Measurements from ENCODE around the gene ALDH3A1.
A peak's percentile ranks its signal among the peaks of the same experiment; 100 is the strongest.

Gene ALDH3A1

DNA sequence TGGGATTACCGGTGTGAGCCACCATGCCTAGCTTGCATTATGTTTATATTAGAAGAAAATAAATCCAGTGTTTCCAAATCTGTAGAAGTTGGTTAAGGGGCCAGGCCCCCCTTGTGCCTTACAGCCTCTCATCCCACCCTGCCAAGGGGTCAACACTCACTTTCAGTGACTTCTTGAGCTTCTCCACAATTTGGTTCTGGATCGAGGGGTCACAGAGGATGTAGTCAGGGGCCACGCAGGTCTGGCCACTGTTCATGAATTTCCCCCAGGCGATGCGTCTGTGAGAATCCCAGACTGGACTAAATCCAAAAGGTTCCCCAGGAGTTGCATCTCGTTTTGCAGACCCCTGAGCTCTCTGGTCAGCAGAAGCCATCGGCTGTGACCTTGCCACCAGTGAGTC, 7.2 kb downstream of the ALDH3A1 start:
- DNase-seq (ENCODE audit: low spot score) = no peak

DNA sequence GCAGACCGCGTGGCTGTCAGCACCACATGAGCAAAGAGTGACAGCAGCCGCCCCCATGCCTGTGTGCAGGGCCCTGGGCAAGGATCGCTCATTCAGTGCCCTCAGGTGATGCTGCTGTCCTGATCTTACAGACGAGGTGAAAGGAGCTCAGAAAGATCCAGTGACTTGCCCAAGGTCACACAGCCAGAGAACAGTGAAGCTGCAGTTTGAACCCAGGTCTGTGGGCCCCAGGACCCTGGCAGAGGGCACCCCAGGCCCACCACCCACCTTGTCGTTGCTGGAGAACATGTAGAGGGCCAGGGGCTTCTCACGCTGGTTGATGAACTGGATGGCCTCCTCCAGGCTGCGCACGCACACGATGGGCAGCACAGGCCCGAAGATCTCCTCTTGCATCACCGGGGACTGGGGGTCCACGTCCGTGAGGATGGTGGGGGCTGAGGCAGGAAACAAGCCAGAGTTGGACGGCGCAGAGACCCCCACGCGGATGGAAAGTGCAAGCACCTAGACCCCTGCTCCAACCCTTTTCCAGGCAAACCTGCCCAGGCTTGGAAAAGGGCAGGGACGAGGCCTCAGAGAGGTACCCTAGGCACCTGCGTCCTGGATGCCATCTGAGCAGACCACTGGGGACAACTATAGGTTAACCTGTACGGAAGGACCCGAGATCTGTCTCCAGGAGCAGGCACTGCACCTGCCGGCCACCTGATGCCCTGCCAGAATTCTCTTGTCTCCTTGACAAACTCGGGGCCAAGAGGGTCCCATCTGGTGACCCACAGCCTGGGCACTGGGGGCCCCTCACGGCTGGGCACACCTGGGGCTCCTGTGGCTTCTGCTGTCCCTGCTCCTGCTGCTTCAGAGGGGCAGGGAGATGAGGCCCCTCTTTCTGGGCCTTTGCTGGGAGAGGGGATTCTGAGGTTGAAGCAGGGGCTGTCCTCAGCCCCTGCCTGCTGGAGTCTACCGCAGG, 8.6 kb downstream of the ALDH3A1 start:
- DNase-seq (ENCODE audit: low spot score) = no peak

DNA sequence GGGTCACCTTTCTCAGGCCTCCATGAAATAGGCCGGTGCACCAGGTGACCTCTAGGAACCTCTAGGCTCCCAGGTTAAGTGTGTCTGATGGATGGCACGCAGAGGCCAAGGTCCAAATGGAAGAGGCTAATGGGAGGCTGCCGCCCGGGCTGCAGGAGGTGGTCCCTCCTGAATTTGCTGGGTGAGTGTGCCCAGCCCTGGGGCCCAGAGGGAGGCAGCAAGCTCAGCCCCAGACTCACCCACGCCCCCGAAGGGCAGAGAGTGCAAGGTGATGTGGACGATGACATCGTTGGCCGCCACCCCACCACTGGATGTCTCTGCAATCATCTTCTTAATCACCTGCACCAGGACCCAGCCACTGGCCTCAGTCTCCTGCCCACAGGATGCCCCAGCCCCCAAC, 9.3 kb downstream of the ALDH3A1 start:
- no peak for DNase-seq (ENCODE audit: low spot score)

DNA sequence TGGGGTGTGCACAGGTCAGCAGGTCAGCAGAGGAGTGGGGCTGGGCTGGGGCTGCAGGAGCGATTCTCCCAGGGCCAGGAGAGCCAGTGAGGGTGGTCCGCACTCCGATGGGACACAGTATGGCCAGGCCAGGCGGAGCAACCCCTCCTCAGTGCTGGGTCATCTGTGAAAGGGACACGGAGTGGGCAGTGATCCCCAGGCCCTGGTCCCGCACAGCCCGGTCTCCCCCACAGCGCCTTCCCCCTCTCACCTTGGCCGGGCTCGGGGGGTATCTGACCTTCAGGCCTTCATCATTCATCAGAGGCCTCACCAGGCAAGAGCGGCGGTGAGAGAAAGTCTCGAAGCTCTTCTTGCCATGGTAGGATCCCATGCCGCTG, 10.0 kb downstream of the ALDH3A1 start:
- no peak for DNase-seq (ENCODE audit: low spot score)

DNA sequence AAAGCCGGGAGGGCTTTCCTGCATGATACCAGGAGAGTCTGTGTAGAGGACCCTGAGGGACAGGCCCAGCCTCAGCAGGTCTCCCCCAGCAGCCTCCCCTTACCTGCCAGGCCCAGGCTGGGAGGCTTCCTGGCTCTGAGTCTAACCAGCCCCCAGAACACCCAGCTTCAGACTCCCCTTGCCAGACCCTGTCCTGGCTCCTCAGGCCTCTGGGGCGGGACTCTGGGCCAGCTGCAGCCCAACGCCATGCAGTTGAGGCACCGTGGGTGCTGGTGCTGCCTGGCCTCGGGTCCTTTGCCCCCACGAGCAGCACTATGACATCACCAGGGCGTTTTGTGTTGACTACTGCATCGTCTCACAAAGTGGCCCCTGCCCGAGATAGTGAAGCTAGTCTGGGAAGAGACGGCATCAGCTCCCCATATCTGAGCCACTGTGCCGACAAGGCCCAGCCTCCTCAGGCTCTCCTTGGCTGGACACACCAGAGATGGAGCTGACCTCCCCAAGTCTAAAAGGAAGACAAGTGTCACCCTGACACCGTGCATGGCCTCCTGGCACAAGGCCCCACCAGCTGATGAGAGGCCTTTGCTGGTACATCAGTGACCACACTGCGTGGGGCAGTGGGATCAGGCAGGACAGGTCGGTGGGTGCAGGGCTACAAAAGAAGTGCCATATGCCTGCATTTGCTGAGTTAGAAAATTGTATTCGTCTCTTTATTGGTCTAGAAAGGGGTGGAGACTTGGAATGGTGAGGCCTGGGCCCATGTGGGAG, 10.6 kb downstream of the ALDH3A1 start:
- no peak for DNase-seq (ENCODE audit: low spot score)

DNA sequence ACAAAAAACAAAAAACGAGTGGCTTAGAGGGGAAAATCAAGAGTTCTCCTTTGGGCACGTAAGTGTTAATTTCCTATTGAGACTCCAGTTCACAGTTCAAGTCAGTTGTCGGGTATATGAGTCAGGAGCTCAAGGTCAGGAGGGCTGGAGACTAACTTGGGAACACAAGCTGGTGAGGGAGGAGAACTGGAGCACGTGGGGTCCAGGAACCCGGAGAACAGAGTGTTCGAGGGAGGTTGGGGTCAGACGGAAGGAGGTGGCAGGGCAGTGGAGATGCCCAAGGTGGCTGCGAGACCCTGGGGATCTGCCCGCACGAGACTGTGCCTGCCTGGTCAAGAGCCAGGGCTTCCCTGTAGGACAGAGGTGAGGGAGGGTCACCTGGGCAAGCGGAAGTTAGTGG, 12.0 kb downstream of the ALDH3A1 start:
- no peak for DNase-seq (ENCODE audit: low spot score)

DNA sequence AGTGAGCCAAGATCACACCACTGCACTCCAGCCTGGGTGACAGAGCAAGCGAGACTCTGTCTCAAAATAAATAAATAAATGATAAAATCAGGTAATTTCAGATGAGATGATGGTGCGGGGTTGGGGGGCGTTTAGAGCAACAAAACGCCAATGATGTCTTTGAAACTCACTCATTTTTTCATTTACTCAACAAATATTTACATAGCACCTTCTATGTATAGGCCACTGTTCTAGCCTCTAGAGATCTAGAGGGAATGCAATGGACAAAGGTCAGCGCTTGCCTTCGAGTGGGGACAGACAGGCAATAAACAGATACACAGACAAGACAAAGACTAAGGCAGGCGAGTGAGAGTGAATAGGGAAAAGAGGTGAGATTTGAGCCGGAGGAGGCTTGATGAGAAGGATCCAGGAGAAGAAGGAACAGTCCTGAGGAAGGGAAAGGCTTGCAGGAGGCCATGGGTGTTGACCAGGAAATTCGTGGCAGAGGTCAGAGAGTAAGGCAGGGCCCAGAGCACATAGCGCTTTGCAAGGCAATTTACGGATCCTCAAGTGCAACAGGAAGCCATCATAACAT, 14.1 kb downstream of the ALDH3A1 start:
- DNase-seq (ENCODE audit: low spot score) = no peak

DNA sequence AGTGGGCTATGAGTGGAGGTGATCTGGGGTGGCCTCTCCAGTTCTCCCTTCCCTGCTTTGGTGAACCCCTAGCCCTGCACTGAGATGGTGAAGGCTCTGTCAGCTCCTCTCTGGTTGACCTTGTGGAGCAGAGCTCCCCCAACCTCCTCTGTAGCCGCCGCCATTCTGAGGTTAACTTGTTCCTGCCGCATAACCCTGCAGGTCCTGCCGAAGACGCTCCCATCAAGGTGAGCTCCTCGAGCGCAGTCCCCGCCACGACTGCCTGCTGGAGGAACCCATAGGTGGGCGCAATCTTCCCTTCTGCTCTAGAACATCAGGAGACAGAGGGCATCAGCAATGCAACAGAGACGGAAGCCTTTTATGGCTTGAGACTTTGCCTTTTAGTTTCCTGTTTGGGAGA, 16.5 kb downstream of the ALDH3A1 start:
- no peak for DNase-seq (ENCODE audit: low spot score)

DNA sequence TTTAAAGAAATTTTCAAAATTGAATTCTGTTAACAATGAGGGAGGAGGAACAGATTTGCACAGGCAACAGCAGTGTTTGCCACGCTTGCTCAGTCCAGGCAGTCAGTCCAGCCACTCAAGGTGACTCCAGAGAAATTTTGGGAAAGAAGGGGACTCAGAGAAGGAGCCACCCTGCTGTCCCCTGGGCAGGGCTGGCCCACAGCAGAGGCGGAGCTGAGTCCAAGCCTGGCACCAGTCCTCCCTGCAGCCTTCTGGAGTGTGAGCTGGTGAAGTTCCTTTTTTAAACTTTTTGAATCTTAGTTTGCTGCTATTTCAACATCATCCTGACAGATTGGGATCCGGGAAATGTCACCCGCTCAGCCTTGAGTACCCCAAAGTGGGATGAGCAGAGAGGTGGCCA, 17.3 kb downstream of the ALDH3A1 start:
- DNase-seq (ENCODE audit: low spot score) = no peak

DNA sequence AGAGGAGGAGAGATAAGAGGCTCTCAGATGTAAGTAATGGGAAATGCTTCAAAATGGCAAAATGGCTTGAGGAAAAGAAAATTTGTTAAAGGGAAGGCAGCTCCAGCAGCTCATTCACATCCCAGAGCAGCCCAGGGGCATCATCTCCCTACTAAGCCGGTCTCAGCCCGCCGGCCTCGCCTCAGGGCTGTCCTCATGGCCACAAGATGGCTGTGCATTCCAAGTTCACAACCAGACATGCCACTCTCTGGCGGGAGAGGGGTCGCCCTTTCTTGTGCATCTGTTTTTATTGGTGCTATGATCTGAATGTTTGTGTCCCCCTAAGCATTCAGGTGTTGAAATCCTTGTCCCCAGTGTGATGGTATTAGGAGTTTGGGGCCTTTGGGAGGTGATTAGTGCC, 18.2 kb downstream of the ALDH3A1 start:
- no peak for DNase-seq (ENCODE audit: low spot score)

DNA sequence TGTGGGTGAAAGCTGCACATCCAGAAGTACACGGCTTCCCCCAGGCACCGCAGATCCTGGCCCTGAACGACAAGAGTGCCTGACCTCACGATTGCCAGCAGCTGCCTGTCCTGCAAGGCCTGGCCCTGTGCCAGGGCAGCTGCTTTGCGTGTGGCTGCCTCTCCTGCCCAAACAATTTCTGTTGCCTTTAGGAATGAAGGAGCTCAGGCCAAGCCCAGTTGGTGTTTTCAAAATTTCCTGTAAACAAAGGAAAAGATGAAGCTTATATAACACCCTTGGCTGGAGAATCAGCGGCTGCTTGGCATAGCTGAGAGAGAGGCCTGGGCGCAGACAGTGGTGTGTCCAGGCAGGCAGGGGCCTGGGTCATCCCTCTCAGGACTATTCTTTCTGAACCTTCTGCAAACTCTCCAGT, 20.0 kb downstream of the ALDH3A1 start:
- DNase-seq (ENCODE audit: low spot score) = peak; percentile 13

DNA sequence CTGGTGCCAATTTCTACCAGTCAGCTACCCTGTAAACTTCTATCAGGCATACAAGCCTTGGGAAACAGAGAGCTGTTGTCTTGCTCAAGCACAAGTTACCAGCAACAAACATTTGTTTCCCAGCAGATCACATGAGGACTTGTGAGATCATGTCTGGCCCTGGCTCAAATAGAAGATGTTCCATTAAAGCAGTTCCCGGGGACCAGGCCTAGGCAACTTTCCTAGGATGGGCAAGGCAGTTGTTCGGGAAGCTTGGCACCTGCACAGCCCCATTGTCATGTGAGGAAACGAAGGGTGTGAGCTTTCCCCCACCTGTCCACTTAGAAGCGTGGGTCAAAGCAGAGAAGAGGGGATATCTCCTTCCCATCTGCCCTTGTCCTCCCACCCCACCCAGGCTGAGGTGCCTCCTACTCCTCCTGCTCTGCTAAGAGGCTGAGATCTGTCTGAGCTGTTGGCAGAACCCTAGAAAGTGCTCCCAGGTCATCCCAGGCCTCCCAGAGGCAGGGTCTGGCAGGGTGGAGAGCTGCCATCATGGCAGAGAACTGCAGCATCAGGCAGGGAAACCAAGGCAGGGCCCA, 20.5 kb downstream of the ALDH3A1 start:
- DNase-seq (ENCODE audit: low spot score) = no peak

DNA sequence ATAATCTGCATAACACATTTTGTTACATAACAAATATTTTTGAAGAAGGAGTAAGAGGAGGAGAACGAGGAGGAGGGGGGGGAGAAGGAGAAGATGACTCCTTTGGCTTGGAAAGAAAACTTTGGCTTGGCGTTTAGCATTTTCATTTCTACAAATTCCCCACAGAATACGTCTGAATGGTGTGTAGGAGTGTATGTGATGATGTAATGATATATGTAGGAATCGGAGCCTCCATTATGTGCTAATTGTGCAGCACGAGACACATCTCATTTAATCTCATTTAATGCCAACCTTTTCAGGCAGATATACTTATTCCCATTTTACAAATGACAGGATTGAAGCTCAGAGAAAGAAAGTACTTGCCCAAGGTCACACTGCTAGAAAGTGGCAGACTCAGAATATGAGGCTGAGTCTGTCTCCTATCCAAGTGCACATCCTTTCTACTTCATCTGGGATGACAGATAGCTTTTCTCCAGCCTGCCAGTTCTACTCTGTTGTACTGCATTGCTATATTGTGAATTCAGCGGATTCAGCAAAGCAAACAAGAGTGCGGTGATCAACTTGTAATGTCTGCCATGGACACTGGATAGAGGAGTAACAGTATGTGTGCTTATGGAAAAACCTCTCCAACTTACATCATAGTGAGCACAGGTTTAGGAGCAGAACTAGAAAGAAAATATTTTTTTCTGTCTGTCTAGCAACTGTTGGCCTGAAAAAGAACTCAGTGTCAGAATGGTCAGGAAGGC, 21.3 kb downstream of the ALDH3A1 start:
- no peak for DNase-seq (ENCODE audit: low spot score)

DNA sequence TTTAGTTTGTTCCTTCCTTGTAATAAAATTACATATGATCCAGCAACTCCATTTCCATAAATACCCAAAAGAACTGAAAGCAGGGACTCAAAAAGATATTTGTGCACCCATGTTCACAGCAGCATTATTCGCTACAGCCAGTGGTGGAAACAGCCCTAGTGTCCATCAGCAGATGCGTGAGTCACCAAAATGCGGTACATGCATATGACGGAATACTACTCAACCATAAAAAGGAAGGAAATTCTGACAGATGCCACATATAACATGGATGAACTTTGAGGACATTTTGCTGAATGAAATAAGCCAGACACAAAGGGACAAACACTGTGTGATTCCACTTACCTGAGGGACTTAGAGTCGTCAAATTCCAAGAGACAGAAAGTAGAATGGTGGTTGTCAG, 22.6 kb downstream of the ALDH3A1 start:
- no peak for DNase-seq (ENCODE audit: low spot score)

DNA sequence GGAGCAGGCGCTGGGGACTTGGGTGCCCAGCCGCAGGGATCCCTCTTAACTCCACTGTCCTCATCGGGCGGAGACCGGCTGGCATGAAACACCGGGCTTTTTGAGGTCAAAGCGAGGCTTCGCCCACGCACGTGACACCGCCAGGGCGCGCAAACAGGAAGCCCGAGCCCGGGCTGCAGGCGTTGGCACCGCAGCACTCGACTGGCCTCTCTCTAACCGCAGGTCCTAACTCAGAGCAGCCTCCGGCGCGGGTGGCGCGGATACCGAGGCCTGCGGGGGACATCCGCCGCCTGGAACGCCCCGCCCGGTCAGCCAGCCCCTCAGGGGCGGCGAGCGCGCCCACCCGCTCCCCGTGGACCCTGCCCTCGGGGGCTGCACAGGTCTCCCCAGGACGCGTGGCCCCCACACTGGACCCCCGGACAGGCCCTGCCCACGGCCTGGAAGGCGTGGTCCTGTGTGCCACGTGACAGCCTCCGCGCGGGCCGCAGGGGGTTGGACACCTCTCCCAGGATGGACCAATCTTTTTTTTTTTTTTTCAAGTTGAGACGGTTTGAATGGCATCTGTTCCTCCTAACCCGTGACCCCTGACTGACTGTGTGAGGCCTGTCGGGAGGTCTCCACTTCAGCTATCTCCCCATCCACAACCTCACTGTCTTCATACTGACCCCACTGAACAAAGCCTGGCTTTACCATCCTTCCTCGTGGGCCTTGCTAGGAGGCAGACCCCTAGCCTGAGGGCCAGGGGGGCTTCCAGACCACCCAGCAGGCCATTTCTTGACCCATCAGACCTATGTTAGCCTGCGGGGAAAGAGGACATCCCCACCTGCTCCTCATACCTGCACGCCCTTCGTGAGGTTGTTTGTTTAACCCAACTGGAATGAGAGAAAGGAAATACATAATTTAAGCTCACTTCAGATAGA, 23.3 kb downstream of the ALDH3A1 start:
- DNase-seq (ENCODE audit: low spot score) = peak; percentile 40

DNA sequence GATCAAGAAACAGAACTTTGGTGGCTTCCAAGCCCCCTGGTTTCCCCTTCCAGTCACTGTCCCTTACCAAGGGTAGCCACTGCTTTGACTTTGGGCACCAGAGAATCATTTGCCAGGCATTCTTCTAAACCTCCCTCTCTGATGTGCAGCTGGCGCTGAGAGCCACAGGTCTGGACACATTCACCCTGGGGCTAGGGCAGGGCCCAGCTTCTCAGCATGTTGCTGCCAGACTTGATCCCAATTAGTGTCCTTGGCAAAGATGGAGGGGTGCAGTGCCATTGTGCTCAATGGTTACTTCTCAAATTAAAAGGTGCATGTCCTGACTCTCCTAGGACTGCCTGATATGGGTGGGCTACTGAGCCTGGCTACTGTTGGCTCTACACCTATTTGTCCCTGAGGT, 24.1 kb downstream of the ALDH3A1 start:
- DNase-seq (ENCODE audit: low spot score) = no peak

DNA sequence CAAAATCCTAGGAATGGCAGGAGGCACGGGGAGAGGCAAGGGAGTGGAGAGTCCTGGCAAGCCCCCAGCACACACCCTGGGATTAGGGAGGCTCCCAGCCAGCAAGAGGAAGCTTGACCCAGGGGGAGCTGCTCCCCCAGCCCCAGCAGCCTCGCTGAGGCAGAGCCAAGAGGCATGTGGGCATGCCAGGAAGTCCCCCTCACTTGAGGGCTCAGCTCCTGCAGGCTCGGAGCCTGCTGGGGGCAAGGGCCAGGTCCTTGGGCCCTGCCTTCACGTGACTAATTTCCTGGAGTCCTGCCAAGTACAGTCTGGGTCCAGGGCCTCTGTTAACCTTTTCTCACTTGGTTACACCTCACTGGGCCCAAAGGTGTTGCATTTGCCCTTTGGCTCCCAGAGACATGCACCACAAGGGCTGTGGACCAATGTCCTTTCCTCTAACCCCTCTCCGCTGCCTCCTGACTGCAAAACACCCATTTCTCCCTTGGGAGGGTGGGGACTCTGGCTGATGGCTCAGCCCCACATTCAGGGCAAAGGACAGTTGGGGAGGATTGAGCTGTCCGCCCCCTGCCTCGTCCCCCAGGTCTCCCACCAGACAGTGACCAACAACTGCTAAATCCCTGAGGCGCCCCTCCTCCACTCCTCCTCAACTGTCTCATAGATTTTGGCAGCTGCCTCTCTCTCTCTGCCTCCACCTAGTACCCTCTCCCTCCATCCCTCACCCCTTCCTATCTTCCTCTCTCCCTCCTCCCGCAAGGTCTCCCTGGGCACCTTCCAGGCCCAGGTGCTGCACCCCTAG, 27.3 kb downstream of the ALDH3A1 start:
- no peak for DNase-seq (ENCODE audit: low spot score)

DNA sequence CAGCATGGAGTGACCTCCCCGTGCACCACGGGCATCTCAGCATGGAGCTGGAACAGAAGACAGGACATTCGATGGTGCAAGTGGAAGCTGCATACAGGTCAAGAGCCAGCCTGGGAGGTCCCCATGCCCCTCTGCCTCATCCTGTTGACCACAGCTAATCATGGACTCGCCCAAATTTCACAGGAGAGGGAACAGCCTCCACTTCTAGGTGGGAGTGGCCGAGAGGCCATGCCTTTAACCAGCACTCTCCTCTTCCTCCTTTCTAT, 28.0 kb downstream of the ALDH3A1 start:
- DNase-seq (ENCODE audit: low spot score) = no peak

DNA sequence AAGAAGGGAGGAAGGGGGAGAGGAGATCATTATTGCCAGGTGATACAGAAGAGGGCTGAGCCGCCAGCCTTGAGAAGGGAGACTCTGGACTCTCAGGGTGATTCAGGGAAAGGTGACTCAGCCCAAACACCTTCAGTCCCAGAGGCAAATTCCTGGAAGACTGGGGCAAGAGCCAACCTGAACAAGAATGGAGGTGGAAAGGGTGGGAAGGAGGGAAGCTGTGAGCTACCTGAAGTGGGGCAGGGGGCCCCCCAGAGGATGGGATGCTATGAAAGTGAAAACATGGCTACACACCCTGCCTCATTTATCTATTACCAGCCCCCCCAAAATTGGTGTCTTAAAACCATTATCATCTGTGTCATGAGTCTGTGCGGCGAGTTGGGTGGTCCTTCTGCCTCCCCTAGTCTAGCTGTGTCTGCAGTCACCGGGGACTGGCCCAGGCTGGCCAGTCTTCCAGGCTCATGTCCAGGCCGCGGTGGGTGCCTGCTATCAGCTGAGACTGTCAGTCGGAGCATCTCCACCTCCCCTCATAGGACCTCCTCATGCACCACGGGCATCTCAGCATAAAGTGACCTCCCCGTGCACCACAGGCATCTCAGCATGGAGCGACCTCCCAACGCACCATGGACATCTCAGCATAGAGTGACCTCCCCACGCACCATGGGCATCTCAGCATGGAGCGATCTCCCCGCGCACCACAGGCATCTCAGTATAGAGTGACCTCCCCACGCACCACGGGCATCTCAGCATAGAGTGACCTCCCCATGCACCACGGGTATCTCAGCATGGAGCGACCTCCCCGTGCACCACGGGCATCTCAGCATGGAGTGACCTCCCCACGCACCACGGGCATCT, 28.5 kb downstream of the ALDH3A1 start:
- DNase-seq (ENCODE audit: low spot score) = no peak

All from hematopoietic multipotent progenitor cell treated with erythropoietin and hydrocortisone succinate and interleukin-3 and kit ligand, for 15 days (in vitro differentiated cells).